ENCODE results near the gene SLC25A53.

The SLC25A53 gene, protein sequence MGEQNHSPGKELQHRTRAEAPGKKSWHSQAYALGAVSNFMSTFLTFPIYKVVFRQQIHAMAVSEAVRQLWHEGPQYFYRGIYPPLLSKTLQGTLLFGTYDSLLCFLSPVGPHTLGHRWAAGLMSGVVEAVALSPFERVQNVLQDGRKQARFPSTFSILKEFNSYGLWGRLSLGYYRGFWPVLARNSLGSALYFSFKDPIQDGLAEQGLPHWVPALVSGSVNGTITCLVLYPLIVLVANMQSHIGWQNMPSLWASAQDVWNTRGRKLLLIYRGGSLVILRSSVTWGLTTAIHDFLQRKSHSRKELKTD

DNA sequence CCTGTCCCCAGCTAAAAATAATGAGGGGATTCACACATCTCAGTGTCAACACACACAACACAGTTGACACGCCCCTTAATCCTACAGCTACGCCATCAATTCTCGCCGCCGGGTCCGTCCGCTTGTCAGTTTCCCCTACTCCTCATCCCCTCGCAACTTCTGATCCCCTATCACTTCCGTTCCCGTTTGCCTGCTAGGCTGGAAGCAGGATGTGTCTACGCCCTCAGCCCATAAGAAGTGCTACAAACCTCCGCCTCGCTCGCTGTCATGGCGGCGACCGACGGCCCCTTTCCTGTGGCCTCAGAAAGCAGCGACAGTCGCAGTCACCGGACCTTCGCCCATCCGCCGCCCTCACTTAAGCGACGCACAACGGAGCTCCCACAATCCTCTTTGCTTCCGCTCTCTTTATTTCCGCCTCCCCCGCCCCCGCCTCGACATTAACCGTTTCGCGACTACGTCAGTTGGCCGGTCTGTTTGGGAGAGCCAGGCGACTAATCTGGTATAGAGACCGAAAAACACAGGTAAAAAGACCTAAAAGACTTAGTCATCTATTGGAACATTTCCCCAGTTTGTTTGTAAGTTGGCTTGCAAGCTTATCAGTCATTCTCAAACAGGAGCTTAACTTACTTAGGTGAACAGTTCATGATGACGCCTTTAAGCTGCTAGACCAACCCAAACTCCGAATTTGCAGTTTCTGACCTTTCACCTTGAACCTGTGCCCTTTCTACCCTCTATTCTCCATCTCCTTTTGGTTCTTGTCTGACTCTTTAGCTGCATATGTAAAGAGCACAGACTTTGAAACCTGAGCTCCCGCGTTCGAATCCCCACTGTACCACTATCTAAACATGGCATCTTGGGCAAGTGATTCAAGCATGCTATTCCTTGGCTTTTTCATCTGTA, at the start of gene SLC25A53:
TSS of gene SLC25A53 (minus strand) at position 380 of the 900 bp plus-strand sequence. CDS start 51,752 bp downstream, outside the sequence.
- peak; percentile 78 for DNase-seq

DNA sequence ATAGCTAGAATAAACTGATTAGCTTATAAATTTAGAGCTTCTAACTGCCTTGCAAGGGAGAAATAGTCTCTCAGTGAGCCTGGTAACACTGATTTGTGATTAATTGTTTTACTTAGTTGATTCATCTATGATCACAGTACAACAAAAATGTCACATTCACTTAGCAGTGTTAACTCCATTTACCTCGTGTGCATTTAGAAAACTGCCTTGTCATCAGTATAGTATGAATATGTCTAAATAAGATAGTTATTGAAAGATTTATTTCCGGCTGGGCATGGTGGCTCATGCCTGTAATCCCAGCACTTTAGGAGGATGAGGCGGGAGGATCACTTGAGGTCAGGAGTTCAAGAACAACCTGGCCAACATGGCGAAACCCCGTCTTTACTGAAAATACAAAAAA, 48.7 kb upstream of the SLC25A53 start:
- DNase-seq = no peak

DNA sequence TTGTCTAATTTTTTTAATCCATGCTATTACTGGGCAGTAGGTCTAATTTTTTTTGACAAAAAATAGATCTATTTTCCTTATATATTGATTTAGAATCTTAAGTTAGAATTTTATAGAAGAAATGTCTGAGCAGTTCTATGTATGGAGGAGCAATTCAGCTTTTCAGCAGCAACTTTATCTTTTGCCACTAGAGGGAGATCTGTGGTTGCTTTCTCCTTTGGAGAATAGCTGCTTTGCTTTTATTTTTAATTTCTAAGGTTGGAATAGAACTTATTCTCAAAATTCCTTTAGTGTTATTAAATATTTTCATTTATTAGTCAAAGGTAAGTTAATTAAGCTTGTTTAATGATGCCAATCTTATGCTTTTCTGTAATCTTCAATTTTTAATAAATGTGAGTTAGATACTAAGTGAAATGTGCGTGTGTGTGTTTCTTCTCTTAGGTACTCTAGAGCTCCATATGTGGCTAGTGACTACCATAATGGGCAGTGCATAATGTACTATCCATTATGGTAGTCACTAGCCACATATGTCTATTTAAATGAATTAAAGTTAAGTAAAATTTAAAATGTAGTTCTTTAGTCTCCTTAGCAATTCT, 38.8 kb upstream of the SLC25A53 start:
- peak; percentile 35 for DNase-seq

DNA sequence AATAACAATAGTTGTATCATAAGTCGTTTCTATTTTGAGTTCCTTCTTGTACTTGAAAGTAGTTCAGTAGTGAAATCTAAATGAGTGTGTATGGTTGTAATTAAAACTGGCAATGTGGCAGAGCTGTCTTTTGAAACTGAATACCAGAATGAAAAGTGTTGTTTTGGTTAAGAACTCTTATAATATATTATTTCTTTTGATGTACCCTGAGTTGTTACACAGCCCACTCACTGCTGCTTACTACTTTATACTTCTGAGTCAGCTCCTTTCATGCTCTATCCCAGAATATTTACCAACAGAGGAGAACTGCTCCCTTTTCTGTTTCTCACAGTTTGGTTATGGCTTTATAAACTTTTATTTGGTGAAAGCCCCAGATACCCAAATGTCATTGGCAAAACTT, 38.2 kb upstream of the SLC25A53 start:
- DNase-seq = no peak

DNA sequence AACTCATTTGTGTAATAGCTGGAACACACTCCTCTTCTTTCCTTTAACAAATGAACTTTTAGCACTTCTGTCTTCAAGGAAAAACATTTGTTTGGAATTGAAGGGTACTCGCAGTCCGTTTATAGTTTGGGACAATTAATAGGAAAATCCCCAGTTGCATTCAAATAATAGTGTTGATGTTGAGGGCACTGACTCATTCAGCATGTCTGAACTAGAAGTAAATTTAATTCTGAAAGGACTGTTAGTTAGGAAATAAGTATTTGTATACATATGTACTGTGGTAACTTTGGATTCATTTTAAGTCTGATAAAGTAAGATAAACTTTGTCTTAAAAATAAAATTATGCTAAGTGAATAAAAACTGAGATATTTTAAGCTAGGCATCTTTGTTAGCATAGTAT, 36.7 kb upstream of the SLC25A53 start:
- no peak for DNase-seq

DNA sequence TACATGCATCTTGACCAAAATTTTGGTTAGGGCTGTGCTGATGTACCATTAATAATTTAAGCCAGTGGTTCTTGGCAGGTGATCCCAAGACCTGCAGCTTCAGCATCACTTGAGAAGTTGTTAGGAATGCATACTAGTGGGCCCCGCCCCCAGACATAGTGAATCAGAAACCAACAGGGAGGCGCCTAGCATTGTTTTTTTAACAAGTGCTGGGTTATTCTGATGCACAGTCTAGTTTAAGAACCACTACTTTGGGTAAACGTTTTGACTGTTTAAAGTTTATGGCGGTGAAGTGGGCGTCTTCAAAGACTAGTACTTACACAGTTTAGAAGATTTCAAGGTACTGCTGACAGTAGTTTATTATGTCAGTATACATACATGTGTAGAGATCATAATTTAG, 33.0 kb upstream of the SLC25A53 start:
- DNase-seq = no peak

DNA sequence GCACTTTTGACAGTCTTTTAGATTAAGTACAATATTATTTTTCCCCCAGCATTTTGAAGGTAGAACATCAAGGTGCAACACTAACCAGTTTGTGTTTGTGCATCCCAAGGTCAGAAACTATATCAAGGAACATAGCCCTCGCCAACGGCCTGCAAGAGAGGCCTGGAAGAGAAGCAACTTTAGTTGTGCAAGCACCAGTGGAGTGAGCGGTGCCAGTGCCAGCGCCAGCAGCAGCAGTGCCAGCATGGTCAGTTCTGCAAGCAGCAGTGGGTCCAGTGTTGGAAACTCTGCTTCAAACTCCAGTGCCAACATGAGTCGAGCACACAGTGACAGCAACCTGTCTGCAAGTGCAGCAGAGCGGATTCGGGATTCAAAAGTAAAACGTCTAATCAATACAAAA, 31.1 kb upstream of the SLC25A53 start:
- no peak for DNase-seq

DNA sequence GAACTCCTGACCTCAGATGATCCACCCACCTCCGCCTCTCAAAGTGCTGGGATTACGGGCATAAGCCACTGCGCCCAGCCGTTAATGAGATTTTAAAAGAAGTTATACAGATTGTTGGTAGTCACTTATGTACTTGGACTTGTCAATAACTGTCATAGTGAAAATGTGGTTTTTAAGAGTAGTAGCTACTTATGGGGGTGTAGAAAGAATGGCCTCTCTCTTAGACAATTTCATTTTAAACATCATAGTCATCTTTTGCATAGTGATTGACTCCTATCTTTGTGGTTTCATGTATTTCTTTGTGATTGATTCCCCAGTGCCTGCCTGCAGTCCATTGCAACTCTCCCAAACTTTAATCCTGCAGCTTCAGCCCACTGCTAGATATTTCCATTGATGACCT, 26.9 kb upstream of the SLC25A53 start:
- no peak for DNase-seq

DNA sequence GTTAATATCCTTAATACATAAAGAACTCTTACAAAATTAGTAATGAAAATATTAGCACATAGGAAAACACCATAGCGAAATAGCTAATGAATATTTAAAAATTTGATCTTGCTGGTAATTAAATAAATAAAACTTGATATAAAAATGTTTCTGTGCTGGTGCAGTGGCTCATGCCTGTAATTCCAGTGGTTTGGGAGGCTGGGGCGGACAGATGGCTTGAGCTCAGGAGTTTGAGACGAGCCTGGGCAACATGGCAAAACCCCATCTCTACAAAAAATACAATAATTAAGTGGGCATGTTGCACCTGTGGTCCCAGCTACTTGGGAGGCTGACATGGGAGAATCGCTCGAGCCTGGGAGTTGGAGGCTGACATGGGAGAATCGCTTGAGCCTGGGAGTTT, 17.0 kb upstream of the SLC25A53 start:
- DNase-seq = no peak

DNA sequence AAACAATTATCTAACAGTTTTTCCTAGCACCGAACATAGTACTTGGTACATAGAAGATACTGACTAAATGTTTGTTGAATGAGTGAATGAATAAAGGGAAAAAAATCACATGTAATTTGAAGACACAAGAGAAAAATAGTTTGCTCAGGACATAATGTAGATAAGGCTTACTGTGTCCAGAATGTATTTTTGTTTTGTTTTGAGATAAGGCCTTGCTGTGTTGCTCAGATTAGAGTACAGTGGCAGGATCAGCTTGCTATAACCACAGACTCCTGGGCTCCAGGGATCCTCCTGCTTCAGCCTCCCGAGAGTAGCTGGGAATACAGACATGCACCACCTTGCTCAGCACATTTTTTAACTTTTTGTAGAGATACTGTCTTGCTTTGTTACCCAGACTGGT, 16.0 kb upstream of the SLC25A53 start:
- no peak for DNase-seq

DNA sequence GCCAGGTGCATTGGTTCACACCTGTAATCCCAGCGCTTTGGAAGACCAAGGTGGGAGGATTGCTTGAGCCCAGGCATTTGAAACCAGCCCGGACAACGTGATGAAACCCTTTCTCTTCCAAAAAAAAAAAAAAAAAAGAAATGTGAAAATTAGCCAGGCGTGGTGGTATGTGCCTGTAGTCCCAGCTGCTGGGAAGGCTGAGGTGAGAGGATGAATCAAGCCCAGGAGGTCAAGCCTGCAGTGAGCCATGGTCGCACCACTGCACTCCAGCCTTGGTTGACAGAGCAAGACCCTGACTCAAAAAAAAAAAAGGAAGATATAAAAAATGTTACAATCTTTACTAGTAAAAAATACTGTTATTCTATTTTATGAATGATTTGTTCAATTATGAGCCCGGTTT, 15.3 kb upstream of the SLC25A53 start:
- no peak for DNase-seq

DNA sequence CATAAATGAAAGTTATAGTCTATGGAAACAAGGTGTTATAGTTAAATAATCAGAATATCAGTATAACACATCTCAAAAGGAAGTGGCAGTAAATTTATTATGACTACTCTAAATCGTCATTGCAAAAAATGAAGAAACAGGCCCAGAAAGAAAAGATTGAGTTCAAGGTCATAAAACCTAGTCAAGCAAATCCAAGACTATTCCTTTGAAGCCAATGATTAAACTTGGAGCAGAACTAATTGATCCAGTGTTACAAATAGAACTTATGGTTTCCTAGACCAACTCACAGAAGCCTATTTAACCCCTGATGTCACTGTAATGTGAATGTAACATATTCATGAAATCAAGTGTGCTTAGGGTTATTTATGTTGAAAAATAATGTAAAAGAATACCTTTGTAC, 11.3 kb upstream of the SLC25A53 start:
- no peak for DNase-seq

DNA sequence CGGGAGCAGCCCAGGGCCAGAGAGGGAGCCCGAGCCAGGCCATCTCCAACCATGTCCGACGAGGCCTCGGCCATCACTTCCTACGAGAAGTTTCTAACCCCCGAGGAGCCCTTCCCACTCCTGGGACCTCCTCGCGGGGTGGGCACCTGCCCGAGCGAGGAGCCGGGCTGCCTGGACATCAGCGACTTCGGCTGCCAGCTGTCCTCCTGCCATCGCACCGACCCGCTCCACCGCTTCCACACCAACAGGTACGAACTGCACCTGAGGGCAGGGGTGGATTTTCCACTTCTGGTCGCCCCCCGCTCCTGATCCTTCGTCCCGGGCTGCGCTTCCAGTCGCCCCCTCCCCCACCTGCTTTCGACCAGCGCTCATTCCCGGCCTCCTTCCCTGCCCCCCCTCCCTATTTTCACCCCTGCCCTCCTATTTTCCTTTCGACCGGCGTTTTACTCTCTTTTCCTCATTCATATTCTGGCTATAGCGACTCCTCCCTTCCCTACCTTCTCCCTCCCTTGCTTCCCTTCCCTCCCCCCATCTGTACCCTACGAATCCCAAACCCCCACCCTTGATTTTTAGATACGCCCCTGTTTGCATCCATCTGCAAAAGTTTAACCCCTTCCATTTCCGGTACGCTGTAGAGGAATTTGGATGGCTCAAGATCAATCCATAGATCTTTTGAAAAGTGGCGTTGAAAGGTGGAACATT, 10.1 kb upstream of the SLC25A53 start:
- no peak for DNase-seq

DNA sequence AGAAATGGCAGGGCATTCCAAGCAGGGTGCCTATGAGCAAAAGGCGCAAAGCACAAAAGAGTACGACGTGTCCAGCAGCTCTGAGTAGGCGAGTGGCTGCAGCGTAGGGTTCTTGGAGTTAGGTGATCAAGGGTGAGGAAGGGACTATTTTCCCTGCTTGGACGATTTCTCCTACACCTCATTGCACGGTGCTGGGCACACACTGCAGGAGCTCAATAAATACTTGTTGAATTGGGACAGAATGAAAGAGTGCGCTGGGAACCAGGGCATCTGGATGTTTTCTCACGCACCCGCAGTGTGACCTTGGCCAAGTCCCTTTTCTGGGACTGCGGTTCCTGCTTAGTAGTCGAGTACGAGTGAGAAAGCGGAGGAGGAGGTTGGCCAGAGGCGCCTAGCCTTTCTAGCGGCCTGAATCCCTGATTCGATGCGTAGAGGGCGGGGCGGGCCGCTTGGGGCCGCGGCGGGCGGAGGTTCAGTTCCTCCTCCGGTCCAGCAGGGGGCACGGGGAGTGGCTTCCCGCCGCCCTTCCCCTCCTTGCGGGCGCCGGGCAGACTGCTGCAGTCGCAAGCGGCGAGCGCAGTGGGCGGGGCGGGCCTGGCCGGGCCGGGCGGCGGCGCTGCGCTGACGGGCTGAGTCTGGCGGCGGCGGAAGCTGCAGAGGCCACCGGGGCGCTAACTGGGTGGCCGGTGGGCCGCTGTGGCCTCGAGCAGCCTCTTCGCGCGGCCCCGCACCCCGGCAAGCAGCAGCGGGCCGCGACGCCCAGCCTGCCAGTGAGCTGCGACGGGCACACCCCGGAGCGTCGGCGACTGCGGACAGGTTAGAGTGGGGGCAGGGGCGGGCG, 9.3 kb upstream of the SLC25A53 start, which contains the start of gene FAM199X:
TSS of gene FAM199X (plus strand) at position 560 of the 841 bp plus-strand sequence. CDS start 333 bp downstream, outside the sequence.
- peak; percentile 81 for DNase-seq

DNA sequence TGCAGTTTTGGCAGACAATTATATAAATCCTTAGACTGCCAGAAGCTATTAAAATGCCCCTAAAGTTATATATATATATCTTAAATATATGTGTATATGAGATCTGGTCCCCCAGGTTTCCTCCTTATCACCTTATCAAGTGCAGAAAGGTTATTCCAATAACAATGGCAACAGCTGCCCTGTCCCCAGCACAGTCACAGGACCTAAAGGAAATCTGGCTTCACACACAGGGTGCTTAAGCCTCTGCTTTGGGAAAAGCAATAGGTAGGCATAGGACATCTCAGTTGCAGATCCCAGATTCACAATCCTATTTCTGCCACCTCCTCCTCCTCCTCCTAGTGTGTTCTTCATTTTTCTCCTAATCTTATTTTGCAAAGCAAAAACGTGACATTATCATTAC, 5.8 kb downstream of the SLC25A53 start:
- no peak for DNase-seq

DNA sequence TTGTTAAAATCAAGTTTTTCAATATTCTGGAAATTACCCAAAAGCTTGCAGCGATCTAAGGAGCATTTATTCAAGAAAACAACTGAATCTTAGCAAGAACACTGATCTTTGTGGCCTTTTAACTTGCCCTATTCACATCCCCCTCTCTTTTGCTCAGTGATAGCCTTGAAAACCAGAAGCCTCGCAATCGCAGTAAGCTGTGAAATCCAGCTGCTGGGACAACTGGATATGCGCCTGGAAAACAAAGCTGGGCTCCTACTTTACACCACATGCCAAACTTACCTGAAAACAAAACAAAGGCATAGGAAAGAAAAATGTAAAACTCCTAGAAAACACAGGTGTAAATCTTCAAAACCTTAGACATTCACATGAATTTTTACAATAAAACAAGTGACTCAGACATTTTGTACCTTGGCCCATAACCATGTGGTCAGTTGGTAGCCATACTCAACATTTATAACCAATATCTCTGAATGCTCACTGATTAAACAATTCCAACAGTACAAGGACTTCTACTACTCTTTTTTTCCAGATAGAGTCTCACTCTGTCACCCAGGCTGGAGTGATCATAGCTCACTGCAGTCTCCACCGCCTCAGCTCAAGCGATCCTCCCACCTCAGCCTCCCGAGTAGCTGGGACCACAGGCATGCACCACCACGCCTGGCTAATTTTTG, 15.6 kb downstream of the SLC25A53 start:
- DNase-seq = no peak

DNA sequence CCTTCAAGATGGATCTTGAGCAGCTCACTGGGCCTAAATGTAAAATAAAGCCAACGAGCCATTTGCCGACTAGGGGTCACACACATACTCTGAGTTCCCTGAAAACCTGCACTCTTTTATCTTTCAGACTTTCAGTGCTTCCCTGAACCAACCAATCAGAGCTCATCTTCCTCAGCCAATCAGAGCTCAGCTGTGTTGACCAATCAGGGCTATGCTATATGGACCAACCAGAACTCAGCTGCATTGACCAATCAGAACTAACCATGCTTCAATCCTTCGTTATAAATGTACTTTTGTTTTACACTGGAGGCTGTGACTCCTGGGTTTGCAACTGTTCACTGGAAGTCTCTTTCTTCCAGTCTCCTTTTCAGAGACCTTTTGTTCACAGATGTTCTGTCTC, 19.3 kb downstream of the SLC25A53 start:
- no peak for DNase-seq

DNA sequence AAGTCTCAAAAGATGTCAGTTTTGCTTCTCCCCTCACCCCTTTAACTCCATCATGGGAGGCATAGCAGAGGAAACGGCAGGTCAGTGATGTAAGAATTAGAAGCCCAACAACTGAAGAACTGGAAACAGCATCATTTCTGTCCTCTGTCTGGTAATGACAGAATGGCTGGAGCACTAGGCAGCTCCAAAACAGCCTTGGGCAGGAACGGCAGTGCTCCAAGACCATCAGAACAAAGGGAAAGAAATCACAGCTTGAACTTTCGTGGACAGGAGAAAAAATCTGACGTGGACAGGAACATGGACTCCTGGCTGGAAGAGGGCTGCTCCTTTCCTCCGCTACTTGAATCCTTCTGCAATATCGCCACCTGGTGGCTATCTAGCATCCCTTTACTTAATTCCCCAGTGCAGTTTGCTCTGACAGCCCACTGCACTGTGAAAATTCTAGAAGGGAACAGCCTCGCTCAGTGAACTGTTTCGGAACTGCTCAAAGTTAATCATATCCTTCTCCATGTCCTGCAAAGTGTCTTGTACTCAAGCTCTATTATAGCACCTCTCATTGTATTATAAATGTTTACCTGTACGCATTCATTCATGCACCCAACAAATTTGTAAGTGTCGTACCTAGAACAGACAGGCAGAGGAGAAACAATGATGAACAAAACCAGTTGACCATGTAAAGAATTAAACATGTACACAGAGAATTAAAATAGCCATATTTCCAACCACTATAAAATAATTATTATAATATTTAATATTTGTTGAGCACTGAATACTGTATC, 20.4 kb downstream of the SLC25A53 start:
- DNase-seq = peak; percentile 54

DNA sequence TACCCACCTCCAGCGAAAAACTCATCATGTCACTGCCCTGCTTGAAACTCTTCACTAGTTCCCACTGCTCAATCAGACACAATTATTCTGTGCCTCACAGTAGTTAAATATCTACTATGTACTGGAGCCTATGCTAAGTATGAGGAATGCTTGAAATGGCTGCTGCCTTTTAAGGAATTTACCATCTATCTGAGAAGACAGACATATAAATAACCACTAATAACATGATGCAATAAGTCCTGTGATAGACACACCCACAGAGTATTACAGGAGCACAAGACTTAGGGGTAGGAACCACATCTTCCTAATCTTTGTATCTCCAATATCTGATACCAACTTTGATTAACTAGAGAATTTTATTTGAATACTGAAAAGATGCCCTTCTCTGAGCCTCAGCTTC, 21.1 kb downstream of the SLC25A53 start:
- no peak for DNase-seq

DNA sequence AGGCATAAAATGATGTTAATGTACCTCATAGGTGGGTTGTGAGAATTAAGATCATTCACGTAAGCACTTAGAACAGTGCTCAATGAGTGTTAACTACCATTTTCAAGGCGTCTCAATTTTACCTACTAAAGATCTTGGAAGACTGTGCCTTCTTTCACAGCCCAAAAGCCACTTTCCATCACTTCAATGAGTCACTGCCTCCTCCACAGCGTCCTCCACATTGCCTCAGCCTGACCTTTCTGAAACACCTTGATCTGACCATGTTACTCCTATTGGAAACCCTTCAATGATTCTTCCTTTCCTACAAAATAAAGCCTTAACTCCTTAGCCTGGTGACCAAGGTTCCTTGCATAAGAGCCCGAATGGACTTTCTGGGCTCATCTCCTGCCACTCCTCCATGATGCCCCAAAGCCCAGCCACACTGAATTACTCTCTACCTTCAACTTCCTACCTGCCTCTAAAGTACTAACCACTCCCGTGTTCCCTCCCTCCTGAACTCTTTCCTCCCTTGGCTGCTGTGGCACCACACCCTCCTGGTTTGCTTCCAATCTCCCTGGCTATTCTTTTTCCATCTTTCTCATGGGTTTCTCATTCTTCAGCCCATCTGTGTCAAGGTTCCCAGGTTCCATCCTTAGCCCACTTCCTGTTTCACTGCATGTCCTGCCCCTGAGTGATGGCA, 22.1 kb downstream of the SLC25A53 start:
- no peak for DNase-seq
